Thoracic aorta (tissue), 2 donors: ENCODE data around the gene KIF1A. TPM values are rescaled to one million over a fixed set of nuclear protein-coding genes. Genes with fewer than 3 reads are reported as not detected.

ENCODE experiments used
- ATAC-seq: fragments of 150-250 bp; one replicate; pipeline ENCODE4 v1.8.0; 2017; ENCODE audit warnings: low read depth; ENCODE audit not compliant: insufficient number of reproducible peaks, low FRiP score
- DNase-seq: peaks from one replicate; pipeline ENCODE4 v3.0.0-alpha.2; 2020; ENCODE audit warnings: low spot score
- H3K27ac ChIP-seq, 2 donors: fragments of 200-600 bp; sonication (generic); 1 replicate in 1 of 2; 2 replicates in 1 of 2; pipeline ENCODE4 v1.5.1; 2016; ENCODE audit warnings: mild to moderate bottlenecking in 2 of 2, moderate library complexity in 2 of 2
- H3K27me3 ChIP-seq: fragments of 200-600 bp; sonication (generic); replicated peaks from 2 replicates; pipeline ENCODE4 v1.6.0; 2016; ENCODE audit warnings: mild to moderate bottlenecking; ENCODE audit not compliant: insufficient read depth
- H3K36me3 ChIP-seq: fragments of 200-600 bp; sonication (generic); one replicate; pipeline ENCODE4 v1.5.1; 2016
- H3K4me1 ChIP-seq, 2 donors: fragments of 200-600 bp; sonication (generic); 1 replicate in 1 of 2; 2 replicates in 1 of 2; pipeline versions ENCODE4 v1.5.1 to v1.6.0; 2016; ENCODE audit warnings: low read depth in 2 of 2, mild to moderate bottlenecking in 1 of 2; ENCODE audit not compliant: control insufficient read depth in 1 of 2
- H3K4me3 ChIP-seq: fragments of 200-600 bp; sonication (generic); 2 replicates; pipeline ENCODE4 v1.5.1; 2016; ENCODE audit warnings: mild to moderate bottlenecking
- H3K9me3 ChIP-seq: fragments of 200-600 bp; sonication (generic); 2 replicates; pipeline ENCODE4 v1.5.1; 2016
- CTCF ChIP-seq: fragments of 200-600 bp; sonication (generic); IDR thresholded peaks from one replicate; pipeline ENCODE4 v1.5.1; 2019; ENCODE audit warnings: antibody characterized with exemption
- total RNA-seq, 2 donors: library from RNA; depleted of rRNA; stranded (reverse); fragments of >200 nt; gene quantifications; one replicate each; pipeline versions ENCODE4 v1.1.0 to v1.2.3, GENCODE V29; 2016

Gene KIF1A
- total RNA-seq, 2 donors from 2014 or later: 0.92 TPM; not detected in 1

GRCh38 chr2:240670402-240670801 is 149.6 kb downstream of the KIF1A start:
- DNase-seq (no peak), ATAC-seq (no peak)
- Histone ChIP-seq H3K27me3 (no peaks in the 10 kb centered on the region), H3K4me3 (no peak overlapping the region), H3K36me3 (no peaks in the 10 kb centered on the region), H3K27ac (no peak overlapping the region), H3K4me1 (no peaks in the 10 kb centered on the region), H3K9me3 (no peaks in the 10 kb centered on the region)
- no peak for TF ChIP-seq CTCF

- TF ChIP-seq CTCF: no peak
- no peaks in the 10 kb centered on the region for H3K36me3 ChIP-seq
- no peak overlapping the region for H3K27ac ChIP-seq
- no peaks in the 10 kb centered on the region for H3K4me1 ChIP-seq
- no peaks in the 10 kb centered on the region for H3K9me3 ChIP-seq
- H3K27me3 ChIP-seq: no peaks in the 10 kb centered on the region
- H3K4me3 ChIP-seq: no peak overlapping the region
- DNase-seq (no peak), ATAC-seq (no peak)
Measured at GRCh38 chr2:240664622-240665021, 155.4 kb downstream of the KIF1A start.

Other genes starting within 250 kb of the KIF1A start
- 10 to 100 TPM; 33.3 to 38.2 TPM for gene CAPN10, start 233.5 kb downstream of the KIF1A start, total RNA-seq
- 1 to 10 TPM; 3.4 to 5.8 TPM for gene GPR35, start 194.7 kb downstream of the KIF1A start, total RNA-seq
- gene AQP12B, start 137.3 kb downstream of the KIF1A start, total RNA-seq: not detected
- gene AQP12A, start 128.4 kb downstream of the KIF1A start, total RNA-seq: not detected
- gene AGXT, start 48.6 kb upstream of the KIF1A start, total RNA-seq: not detected
- gene MAB21L4, start 75.9 kb upstream of the KIF1A start, total RNA-seq: not detected
- gene CROCC2, start 86.1 kb upstream of the KIF1A start, total RNA-seq: not detected
- gene SNED1, start 178.4 kb upstream of the KIF1A start, total RNA-seq: 100 to 1,000 TPM; 133 to 206 TPM